Activated T-cell treated with anti-CD3 and anti-CD28 coated beads for 1 hour (primary cell): ENCODE measurements around the gene ASIC1.

ENCODE experiments used
- DNase-seq: peaks from one replicate; pipeline ENCODE4 v3.0.0-alpha.2; 2020; ENCODE audit warnings: low read depth

ASIC1 gene

GRCh38 chr12:50084775-50085614, 27.6 kb downstream of the ASIC1 start, which contains the start of gene SMARCD1:
SMARCD1 (plus strand) TSS chr12:50085342; CDS start chr12:50085370, 28 bp downstream.
- DNase-seq, result peak; percentile 76

- DNase-seq, result no peak
Measured at GRCh38 chr12:50085615-50086072, 28.2 kb downstream of the ASIC1 start.

- DNase-seq, result no peak
Measured at GRCh38 chr12:50086148-50086547, 28.8 kb downstream of the ASIC1 start.

- no peak for DNase-seq
Measured at GRCh38 chr12:50087151-50087550, 29.8 kb downstream of the ASIC1 start.

GRCh38 chr12:50087995-50088394, 30.6 kb downstream of the ASIC1 start:
- no peak for DNase-seq

GRCh38 chr12:50088577-50089335, 31.4 kb downstream of the ASIC1 start:
- DNase-seq, result no peak

GRCh38 chr12:50089730-50090129, 32.3 kb downstream of the ASIC1 start:
- DNase-seq, result no peak

- DNase-seq, result no peak
Measured at GRCh38 chr12:50090391-50090790, 33.0 kb downstream of the ASIC1 start.

- DNase-seq, result no peak
Measured at GRCh38 chr12:50097952-50098351, 40.6 kb downstream of the ASIC1 start.

- no peak for DNase-seq
Measured at GRCh38 chr12:50099302-50100008, 42.1 kb downstream of the ASIC1 start.

GRCh38 chr12:50100561-50100960, 43.2 kb downstream of the ASIC1 start:
- no peak for DNase-seq

GRCh38 chr12:50101663-50102062, 44.3 kb downstream of the ASIC1 start:
- no peak for DNase-seq

GRCh38 chr12:50102131-50102531, 44.7 kb downstream of the ASIC1 start:
- DNase-seq, result no peak

- DNase-seq, result no peak
Measured at GRCh38 chr12:50102646-50103309, 45.4 kb downstream of the ASIC1 start.

- DNase-seq, result no peak
Measured at GRCh38 chr12:50103351-50103750, 46.0 kb downstream of the ASIC1 start.

GRCh38 chr12:50103767-50104321, 46.4 kb downstream of the ASIC1 start, which contains the start of gene GPD1:
GPD1 (plus strand) TSS chr12:50104008; CDS start chr12:50104051, 43 bp downstream.
- DNase-seq, result no peak

GRCh38 chr12:50104417-50105366, 47.3 kb downstream of the ASIC1 start:
- DNase-seq, result no peak

GRCh38 chr12:50105913-50106450, 48.6 kb downstream of the ASIC1 start:
- no peak for DNase-seq

GRCh38 chr12:50106907-50107306, 49.5 kb downstream of the ASIC1 start:
- DNase-seq, result no peak
